SHP77 treated with DMSO at 0.1 percent for 48 hours (cell line): ENCODE measurements around the gene GATA5.
"Not testable (repeated sequence)": the region's sequence is repeated elsewhere in the genome, so short reads cannot be mapped to it uniquely, and the experiment has no call there.

Source experiments
- DNase-seq: peaks from one replicate; lab custom pipeline; 2025; lab: John Stamatoyannopoulos, UW

GATA5 gene

DNA sequence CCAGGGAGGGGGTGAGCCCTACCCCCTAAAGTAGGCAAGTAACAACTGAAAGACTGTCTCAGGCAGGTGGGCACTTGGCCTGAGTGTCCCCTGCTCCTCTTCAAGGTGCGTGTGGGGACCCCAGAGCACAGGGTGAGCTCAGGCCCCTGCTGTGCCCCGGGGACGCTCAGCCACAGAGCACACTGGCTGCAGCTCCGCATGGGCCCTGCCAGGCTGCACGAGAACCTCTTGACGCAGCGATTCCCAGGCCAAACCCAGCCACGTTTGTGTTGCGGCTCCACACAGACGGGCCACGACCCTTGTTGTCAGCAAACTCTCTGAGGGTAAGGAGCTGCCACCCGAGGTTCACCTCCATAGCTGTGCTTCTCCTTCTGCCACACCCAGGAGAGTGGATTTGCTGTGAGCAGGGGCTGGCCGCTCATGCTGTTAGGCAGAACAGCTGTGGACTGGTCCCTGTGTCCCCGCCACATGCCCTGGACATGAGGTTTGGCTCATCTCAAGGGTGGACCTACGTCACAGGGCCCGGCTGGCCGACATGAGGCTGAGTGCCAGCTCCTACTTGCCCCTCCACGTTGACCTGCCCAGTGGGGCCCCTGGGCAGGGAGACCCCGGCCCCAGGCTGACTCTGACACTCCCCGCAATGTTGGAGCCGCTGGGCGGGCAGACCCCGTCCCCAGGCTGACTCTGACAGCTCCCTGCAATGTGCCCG is 29.7 kb upstream of the GATA5 start:
- no peak for DNase-seq

DNA sequence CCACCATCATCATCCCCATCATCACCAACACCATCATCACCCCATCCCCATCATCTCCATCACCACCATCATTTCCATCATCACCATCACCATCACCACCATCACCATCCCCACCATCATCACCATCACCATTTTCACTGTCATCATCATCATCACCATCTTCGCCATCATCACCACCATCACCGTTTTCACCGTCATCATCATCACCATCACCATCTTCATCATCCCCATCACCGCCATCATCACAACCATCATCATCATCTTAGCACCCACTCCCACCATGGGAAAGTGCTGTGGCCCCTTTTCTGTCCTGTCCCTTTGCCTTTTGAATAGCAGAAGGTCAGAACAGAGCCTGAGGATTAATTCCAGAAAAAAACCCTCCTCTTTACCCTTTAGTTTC is 28.5 kb upstream of the GATA5 start:
- DNase-seq: no peak

DNA sequence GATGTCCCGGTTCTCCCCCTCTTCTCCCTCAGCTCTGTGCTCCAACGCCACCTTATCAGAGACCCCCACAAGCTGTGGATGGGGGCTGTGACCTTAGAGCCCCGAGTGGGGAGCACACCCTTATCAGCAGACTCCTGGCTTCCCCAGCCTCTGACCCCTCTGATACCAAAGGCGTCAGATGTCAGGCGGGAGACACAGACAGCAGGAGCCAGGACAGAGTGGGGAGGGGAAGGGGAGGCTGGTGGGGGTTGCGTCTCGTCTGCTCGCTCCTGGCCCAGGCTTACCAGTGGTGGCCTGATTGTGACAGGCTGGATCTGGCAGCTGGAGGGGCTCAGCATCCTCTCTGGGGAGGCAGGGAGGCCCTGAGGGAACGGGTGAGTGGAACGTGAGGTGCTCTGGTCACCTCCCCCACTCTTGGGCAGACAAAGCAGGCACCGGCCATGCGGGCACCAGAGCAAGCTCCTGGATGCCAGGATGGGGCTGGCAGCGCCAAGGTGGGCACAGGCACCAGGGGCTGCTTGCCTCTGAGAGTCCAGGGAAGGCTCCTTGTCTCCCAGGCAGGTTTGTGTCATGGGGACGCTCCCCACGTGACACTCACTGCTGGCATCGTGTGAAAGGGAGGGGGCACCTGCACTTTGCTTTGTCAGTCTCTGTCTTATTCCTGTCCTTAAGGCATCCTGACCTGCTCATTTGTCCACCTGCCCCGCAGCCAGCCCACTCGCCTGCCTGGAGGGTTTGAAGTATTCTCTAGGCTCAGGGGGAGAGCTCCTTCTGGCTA is 27.8 kb upstream of the GATA5 start:
- DNase-seq: no peak

DNA sequence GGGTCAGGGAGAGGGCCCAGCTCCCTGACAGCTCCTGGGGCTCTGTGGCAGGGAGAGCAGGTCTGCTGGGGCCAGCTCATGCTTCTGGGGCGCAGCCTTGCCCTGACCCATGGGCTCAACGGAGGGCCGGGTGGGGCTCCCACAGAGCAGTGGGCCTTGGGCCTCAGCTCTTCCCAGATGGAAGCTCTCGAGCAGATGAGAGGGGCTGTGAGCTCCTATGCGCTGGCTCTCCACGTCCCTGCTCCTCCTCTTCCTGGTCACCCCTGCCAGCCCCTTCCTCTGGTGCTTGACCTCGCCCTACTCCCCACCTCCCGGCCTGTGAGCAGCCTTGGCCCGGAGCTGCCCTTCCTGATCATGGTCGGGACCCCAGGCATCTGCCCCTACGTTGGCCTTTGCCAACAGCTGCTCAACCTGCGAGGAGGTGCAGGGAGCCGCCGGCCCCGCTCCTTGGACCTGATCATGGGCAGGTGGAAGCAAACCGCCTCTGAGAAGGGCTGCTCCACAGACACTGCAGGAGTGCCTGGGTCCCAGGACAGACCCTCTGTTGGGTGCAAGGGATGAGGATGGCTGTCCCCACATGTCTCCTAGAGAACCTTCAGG is 26.8 kb upstream of the GATA5 start:
- DNase-seq: no peak

DNA sequence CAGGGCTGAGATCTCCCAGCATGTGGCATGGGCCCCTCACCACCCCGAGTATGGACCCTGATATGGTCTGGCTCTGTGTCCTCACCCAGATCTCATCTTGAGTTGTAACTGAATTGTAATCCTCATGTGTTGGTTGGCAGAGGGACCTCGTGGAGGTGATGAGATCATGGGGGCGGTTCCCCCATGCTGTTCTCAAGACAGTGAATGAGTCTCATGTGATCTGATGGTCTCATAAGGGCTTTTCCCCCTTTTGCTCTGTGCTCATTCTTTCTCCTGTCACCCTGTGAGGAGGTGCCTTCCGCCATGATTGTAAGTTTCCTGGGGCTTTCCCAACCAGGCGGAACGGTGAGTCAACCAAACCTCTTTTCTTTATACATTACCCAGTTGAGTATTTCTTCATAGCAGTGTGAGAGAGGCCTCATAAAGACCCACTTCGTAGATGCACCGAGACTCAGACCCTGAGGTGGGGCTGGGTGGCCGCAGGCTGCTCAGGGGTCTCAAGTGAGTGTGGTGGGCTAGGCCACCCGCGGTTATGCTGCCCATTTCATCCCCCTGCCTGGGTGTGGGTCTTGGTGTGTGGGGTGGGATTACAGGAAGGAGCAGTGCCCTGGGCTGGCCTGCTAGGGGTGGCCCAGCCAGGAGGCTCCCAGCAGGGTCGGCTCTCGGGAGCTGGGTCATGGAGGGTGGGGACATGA is 26.2 kb upstream of the GATA5 start:
- DNase-seq: no peak

DNA sequence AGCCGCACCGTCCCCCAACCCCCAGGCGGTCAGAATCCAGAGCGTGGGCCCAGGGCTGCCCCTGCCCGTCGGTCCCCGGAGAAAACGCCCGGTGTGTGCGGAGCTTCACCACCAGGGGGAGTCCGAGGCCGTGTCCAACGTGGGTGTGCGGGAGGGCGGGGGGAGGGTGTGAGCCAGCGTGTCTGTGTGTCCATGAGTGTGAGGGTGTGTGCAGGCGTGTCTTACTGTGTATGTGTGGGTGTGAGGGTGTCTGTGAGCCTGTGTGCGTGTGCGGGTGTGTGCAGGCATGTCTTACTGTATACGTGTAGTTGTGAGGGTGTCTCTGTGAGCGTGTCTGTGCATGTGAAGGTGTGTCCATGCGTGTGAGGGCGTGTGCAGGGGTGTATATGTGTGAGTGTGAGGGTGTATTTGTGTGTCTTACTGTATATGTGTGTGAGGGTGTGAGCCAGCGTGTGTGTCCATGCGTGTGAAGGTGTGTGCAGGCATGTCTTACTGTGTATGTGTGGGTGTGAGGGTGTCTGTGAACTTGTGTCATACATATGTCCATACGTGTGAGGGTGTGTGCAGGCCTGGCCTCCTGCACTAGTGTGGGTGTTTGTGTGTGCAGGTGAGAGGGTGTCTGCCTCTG is 24.6 kb upstream of the GATA5 start:
- no peak for DNase-seq

DNA sequence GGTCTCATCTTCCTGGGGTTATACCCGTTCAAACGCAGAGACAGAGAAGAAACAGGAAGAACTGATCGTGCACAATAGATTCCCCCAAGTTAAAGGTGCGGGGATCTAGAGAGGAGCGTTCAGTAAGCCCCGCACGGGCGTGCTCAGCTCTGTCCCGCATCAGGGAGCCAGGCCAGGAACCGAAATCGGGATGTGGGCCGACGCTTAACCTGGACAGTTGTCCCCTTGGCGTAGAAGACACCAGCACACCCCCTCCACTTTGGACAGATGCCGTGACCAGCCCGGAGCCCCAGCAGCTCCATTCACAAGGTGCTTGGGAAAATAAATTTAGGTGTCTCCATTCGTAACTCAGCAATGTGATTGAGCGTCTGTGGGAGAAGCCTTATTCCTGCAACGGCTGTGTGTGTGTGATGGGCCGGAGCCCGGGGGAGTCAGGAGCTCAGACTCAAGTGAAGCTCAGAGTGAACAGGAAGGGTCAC is 24.0 kb upstream of the GATA5 start:
- no peak for DNase-seq

DNA sequence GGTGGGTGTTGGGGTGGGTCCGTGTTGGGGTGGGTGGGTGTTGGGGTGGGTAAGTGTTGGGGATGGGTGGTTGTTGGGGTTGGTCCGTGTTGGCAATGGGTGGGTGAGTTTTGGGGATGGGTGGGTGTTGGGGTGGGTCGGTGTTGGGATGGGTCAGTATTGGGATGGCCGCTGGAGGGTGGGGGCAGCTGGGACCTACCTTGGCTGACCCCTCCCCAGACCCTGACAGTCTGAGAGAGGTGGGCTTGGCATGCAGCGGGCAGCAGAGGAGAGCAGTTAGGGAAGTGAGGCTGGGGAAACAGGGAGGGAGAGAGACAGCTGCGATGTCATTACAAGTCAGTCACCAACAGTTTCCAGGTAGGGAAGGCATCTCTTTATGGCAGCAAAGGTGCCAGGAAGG is 23.1 kb upstream of the GATA5 start:
- DNase-seq: no peak

DNA sequence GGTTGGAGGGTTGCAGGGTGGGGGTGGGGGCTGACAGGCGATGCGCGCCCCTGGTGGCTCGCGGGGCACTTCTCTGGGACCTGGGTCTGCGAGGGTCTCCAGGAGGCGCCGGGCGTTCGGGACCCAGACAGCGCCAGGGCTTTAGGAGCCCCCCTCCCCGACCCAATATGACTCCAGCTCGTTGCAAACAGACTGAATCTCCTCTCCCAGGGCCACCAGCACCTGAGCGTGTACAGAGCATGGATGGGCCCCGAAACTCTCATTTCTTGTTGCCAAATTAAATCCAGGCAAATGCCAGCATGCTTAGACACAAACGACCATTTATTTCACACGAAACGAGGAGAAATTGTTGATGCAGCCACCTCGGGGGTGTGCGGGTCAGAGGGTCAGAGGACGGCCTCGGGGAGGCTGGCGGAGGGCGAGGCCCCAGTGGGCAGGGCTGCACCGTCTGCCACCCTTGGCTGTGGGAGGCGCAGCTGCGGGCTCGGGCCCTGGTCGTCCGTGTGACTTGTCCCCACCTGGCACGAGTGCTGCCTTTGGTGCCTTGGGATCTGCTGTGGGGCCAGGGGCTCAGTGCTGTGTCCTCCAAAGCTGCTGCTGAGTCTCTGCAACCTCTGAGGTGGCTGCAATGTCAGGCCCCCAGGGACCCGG is 20.9 kb upstream of the GATA5 start:
- no peak for DNase-seq

DNA sequence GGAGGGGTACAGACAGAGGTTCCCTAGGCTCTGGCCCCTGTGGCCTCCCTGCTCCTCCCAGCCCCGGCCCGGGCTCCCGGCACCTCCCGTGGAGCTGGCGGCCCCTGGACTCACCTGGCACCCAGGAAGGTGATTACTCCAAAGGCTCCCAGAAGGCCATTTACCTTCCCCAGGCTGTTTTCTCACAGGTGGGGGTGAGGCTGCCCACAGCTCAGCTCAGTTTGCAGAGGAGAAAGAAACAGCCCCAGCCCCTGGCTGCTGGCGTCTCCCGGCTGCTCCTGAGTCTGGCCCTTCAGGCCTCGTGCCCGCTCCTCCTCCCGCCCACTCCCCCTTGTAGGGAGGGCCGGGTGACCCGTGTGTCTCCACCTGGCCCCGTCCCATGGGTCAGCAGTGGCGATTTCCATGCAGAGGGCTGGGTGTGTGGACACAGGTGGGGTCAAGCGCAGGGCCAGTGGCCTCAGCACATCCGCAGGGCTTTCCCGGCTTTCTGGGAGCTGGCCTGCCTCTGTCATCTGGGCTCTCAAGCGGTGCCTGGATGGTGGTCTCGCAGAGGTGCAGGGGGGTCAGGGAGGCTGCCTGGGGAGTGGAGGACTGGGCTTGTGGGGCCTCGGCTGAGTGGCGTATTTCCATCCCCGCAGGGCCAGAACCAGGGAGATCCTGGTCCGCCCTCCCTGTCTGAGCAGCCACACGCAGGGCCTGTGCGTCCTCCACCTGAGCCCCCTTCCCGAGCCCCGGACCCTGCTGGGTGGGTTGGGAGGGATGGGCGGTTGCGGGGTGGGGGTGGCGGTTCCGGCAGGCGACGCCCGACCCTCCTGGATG is 20.2 kb upstream of the GATA5 start:
- no peak for DNase-seq

DNA sequence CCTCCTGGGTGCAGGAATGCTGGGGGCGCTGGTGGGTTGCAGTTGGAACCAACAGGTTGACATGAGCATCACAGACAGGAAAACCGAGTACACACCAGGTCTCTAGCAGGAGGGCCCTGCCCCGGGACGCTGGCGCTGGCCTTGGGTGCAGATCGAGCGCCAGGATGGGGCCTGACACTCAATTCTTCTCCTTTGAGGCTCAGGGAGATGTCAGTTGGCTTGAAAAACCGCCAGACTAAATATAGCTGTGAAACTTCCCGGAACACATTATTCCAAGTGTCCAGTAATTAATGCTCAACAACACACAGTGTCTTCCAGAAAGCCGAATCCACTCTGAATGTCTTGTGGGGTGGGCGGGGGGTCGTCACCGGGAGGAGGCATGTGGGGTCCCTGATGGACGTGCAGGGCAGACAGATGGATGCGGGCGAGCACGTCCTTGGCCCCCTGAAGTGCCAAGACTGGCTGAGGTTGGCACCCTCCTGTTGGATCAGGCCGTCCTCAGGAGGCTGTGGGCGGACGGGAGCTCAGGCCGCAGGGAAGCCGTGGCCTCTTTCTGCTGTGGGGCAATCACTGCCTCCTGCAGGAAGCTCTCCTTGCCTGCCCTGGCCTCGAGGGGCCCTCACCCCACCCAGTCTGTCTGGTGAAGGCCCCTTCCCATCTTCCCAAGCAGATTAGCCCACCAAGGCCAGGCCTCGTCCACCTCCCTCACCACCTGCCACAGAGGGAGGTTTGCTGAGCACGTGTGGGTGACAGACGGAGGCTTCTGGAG is 19.4 kb upstream of the GATA5 start:
- no peak for DNase-seq

DNA sequence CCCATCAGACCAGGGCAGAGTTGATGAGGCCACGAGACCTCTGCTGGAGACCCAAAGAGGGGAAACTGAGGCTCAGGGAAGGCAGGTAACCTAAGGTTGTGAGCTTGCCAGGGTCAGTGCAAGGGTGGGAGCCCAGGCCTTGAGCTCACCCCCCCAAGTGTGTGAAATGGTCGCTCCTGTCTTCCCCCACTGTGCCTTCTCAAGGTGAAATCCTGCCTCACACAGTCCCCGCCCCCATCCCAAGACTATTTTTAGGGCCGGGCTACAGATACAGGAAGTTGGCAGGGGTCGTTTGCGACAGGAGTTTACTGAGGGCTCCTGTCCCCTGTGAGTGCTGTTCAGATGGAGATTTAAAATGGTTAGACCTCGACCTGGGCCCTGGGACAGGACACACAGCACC is 18.7 kb upstream of the GATA5 start:
- DNase-seq: no peak

DNA sequence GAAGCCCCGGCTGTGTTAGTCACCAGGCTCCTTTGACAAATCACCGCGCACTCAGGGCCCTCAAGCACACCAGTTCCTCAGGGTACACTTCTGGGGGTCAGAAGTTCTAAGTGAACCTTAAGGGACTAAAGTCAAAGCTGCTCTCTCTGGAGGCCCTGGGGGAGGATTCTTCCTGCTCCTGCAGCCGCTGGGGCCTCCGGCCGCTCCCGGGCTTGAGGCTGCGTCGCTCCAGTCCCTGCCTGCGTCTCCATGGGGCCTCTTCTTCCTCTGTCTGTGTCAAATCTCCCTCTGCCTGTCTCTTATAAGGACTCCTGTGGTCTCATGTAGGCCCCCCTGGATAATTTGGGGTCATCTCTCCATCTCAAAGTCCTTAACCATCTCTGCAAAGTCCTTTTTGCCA is 18.1 kb upstream of the GATA5 start:
- DNase-seq: no peak

DNA sequence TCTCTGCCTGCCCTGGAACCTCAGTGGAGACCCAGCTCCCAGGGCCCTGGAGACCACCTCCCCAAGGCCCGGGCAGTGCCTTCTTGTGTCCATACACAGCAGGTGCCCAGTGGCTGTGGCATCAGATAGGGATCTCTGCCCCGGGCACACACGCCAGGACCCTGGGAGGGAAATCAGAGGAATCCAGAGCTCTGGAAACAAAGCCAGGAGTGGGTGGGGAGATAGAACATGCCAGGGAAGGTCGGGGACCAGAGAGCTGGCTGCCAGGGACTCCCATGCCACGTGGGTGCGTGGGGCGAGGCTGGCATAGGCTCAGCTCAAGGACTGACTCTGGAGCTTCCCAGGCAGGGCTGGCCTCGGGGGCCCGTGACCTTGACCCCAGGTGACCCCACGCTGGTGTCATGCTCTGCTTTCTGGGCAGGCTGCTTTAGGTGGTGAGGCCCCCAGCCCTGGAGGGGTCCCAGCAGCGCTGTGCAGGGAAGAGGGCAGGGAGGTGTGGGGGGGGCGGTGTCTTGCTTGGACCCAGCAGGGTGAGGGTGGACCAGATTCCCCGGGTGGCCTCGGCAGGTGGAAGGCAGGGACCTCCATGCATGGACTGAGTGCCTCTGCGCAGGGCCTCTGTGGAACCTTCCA is 17.6 kb upstream of the GATA5 start:
- no peak for DNase-seq

DNA sequence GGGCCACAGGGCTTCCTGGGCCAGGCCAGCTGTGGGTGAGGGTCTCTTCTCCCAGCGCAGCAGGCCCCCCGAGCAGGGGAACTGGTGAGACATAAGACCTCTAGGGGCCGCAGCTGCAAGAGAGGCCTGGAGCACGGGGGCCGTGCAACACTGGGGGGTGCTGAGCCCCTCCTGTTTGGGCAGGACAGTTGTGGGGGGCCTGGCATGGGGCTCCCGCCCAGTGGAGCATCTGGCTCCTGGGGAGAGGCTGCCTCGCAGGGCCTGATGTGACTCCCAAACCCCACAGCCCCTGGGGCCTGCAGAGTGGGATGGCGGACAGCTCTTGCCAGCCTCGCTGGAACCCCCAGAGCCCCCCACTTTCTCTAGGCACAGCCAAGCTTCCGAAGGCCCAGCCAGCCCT is 16.9 kb upstream of the GATA5 start:
- no peak for DNase-seq

DNA sequence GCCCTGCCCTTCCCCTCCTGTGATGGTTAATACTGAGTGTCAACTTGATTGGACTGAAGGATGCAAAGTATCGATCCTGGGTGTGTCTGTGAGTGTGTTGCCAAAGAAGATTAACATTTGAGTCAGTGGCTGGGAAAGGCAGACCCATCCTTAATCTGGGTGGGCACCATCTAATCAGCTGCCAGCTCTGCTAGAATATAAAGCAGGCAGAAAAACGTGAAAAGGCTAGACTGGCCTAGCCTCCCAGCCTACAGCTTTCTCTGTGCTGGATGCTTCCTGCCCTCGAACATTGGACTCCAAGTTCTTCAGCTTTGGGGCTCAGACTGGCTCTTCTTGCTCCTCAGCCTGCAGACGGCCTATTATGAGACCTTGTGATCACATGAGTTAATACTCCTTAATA is 15.0 kb upstream of the GATA5 start:
- not testable (repeated sequence) for DNase-seq

DNA sequence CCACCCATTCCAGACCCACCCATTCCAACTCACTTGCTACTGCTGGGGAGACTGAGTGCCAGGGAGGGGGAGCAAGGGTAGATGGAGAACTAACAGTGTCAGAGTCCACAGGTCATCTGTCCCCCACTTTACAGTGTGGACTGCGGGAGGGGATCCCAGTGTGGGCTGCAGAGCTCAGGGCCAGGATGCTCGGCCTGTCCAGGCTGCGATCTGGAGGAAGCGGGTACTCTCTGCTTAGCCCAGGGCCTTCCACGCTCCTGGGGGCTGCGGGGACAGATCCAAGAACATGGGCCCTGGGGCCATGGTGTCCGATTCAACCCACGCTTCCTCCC is 14.1 kb upstream of the GATA5 start:
- no peak for DNase-seq

DNA sequence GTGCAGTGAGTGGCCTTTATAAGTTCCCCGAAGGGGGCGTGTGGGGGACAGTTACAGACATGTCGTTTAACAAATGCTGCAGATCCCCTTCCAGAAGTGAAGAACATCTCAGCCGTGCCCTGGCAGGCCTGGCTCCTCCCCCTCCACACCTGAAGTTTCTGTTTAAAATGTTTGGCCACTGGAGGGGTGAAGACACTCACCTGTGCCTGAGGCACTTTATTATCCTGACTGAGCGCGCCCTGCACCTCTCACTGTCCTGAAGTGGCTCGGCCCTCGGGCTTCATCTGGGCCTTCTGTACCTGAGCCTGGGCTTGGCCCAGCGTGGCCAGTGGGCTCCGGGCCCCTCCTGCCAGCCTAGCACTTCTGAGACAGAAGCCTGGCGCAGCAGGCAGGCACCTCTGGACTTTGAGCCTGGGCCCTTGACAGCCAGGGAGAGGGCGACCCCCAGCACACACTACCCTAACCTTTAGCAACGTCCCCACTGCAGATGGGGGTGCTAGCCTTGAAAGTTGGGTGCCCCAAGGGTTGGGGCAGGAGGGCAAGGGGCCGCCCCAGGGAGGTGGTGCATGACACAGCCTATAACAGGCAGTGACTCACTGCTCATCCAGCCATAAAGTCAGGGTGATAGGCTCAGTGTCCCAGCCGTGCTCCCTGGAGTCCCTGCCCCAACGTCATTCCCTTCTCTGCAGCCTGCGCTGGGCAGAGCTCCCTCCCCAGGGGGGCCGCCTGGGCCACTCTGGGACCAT is 13.6 kb upstream of the GATA5 start:
- DNase-seq: no peak

DNA sequence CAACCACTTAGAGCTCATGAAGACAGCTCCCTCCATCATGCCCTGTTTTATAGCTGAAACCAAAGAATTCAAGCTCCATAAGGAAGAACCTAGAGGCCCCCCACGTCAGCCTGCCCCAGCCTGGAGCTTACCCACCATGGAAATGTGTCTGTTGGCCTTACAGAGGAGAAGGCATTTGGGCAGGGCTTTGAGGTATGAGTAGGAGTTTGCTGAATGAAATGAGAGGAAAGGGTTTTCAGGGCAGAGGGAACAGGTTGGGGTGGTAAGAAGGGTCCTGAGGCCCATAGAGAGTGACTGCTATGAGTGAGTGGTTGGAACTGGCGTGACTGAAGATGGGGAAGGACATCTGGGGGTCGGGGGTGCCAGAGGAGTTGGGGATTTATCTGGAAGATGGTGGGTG is 12.7 kb upstream of the GATA5 start:
- DNase-seq: no peak
